Measurements from ENCODE around the gene TBC1D1.

TBC1D1 gene

GRCh38 chr4:38184404-38184803, 293.5 kb downstream of the TBC1D1 start:
- no peak for TF ChIP-seq JUND (IDR thresholded peaks at IDR 0.05; ENCODE audit: low read depth)
- DNase-seq (ENCODE audit: low read depth in 1 of 2, low spot score in 1 of 2), result peak in 1 of 2 experiments; percentile 13
- in situ Hi-C loops (cut with HindIII; ENCODE audit: low pct_unique_long_range_greater_than_20kb, low sequenced_read_pairs), result no loop called here

- no peak for TF ChIP-seq JUND (IDR thresholded peaks at IDR 0.05; ENCODE audit: low read depth)
- DNase-seq (ENCODE audit: low read depth in 1 of 2, low spot score in 1 of 2), result no peak
- in situ Hi-C loops (cut with HindIII; ENCODE audit: low pct_unique_long_range_greater_than_20kb, low sequenced_read_pairs), result no loop called here
These were observed 294.7 kb downstream of the TBC1D1 start for GRCh38 chr4:38185406-38186144.

- in situ Hi-C loops (cut with HindIII; ENCODE audit: low pct_unique_long_range_greater_than_20kb, low sequenced_read_pairs), result no loop called here
- no peak for DNase-seq (ENCODE audit: low read depth in 1 of 2, low spot score in 1 of 2)
- TF ChIP-seq JUND (IDR thresholded peaks at IDR 0.05; ENCODE audit: low read depth), result no peak
These were observed 297.3 kb downstream of the TBC1D1 start for GRCh38 chr4:38188136-38188535.

- peak in 1 of 2 experiments; percentile 7 for DNase-seq (ENCODE audit: low read depth in 1 of 2, low spot score in 1 of 2)
- in situ Hi-C loops (cut with HindIII; ENCODE audit: low pct_unique_long_range_greater_than_20kb, low sequenced_read_pairs), result no loop called here
- no peak for TF ChIP-seq JUND (IDR thresholded peaks at IDR 0.05; ENCODE audit: low read depth)
These were observed 297.8 kb downstream of the TBC1D1 start for GRCh38 chr4:38188631-38189101.

Measured in T47D (cell line).